ENCODE measurements around the gene PLPPR5. TPM values are rescaled to one million over a fixed set of nuclear protein-coding genes. Genes with fewer than 3 reads are reported as not detected.
A peak's percentile ranks its signal among the peaks of the same experiment; 100 is the strongest.

PLPPR5 gene
- total RNA-seq, 1 donor from 2014 or later: 0.50 TPM

GRCh38 chr1:98991127-98992012 is 13.3 kb downstream of the PLPPR5 start:
- no peaks in the 10 kb centered on the region for H3K27me3 ChIP-seq (ENCODE audit: control insufficient read depth, insufficient read depth, low read length)
- no peak overlapping the region for H3K4me3 ChIP-seq (ENCODE audit: low read depth, low read length)
- peak; percentile 94 for DNase-seq (ENCODE audit: low read depth)
- peak; percentile 19 for TF ChIP-seq CTCF (IDR thresholded peaks at IDR 0.05; ENCODE audit: insufficient read depth, low read length, poor library complexity, severe bottlenecking)
- H3K36me3 ChIP-seq (ENCODE audit: control insufficient read depth, insufficient read depth, low read length): no peaks in the 10 kb centered on the region

- no peak for TF ChIP-seq CTCF (IDR thresholded peaks at IDR 0.05; ENCODE audit: insufficient read depth, low read length, poor library complexity, severe bottlenecking)
- H3K27me3 ChIP-seq (ENCODE audit: control insufficient read depth, insufficient read depth, low read length): no peaks in the 10 kb centered on the region
- no peaks in the 10 kb centered on the region for H3K36me3 ChIP-seq (ENCODE audit: control insufficient read depth, insufficient read depth, low read length)
- no peak overlapping the region for H3K4me3 ChIP-seq (ENCODE audit: low read depth, low read length)
- DNase-seq (ENCODE audit: low read depth): no peak
Observed at GRCh38 chr1:98989556-98989907, 15.1 kb downstream of the PLPPR5 start.

GRCh38 chr1:98988904-98989555 is 15.6 kb downstream of the PLPPR5 start:
- DNase-seq (ENCODE audit: low read depth): peak; percentile 56
- TF ChIP-seq CTCF (IDR thresholded peaks at IDR 0.05; ENCODE audit: insufficient read depth, low read length, poor library complexity, severe bottlenecking): no peak
- Histone ChIP-seq H3K4me3 (ENCODE audit: low read depth, low read length) (no peak overlapping the region), H3K27me3 (ENCODE audit: control insufficient read depth, insufficient read depth, low read length) (no peaks in the 10 kb centered on the region), H3K36me3 (ENCODE audit: control insufficient read depth, insufficient read depth, low read length) (no peaks in the 10 kb centered on the region)

GRCh38 chr1:98985687-98986086 is 19.0 kb downstream of the PLPPR5 start:
- no peak for DNase-seq (ENCODE audit: low read depth)
- Histone ChIP-seq H3K27me3 (ENCODE audit: control insufficient read depth, insufficient read depth, low read length) (no peaks in the 10 kb centered on the region), H3K36me3 (ENCODE audit: control insufficient read depth, insufficient read depth, low read length) (no peaks in the 10 kb centered on the region), H3K4me3 (ENCODE audit: low read depth, low read length) (no peak overlapping the region)
- no peak for TF ChIP-seq CTCF (IDR thresholded peaks at IDR 0.05; ENCODE audit: insufficient read depth, low read length, poor library complexity, severe bottlenecking)

GRCh38 chr1:98981917-98982513 is 22.6 kb downstream of the PLPPR5 start:
- no peak overlapping the region for H3K4me3 ChIP-seq (ENCODE audit: low read depth, low read length)
- no peaks in the 10 kb centered on the region for H3K36me3 ChIP-seq (ENCODE audit: control insufficient read depth, insufficient read depth, low read length)
- H3K27me3 ChIP-seq (ENCODE audit: control insufficient read depth, insufficient read depth, low read length): no peaks in the 10 kb centered on the region
- DNase-seq (ENCODE audit: low read depth): no peak
- no peak for TF ChIP-seq CTCF (IDR thresholded peaks at IDR 0.05; ENCODE audit: insufficient read depth, low read length, poor library complexity, severe bottlenecking)

Measured in kidney epithelial cell (primary cell).